Ovary (tissue), 9 donors: ENCODE results near the gene PGF. TPM values are rescaled to one million over a fixed set of nuclear protein-coding genes. Genes with fewer than 3 reads are reported as not detected.

Source experiments
- DNase-seq, 5 donors: peaks; one replicate each; pipeline ENCODE4 v3.0.0-alpha.2; 2019 to 2020
- H3K27ac ChIP-seq, 2 donors: fragments of 200-600 bp; one replicate each; pipeline versions ENCODE4 v1.5.1 to v1.8.0; 2019 to 2022
- H3K27me3 ChIP-seq: fragments of 200-600 bp; one replicate; pipeline ENCODE4 v1.8.0; 2022
- H3K36me3 ChIP-seq: fragments of 200-600 bp; sonication (generic); one replicate; pipeline ENCODE4 v1.5.1; 2019
- H3K4me1 ChIP-seq: one replicate; pipeline ENCODE4 v1.8.1; 2013; ENCODE audit warnings: mild to moderate bottlenecking, moderate library complexity; ENCODE audit not compliant: insufficient read depth
- H3K4me3 ChIP-seq: fragments of 200-600 bp; sonication (generic); one replicate; pipeline ENCODE4 v1.5.1; 2017
- H3K9me3 ChIP-seq, 2 donors: fragments of 200-600 bp in 1 of 2; sonication (generic) in 1 of 2; one replicate each; pipeline versions ENCODE4 v1.5.1 to v1.8.1; 2013 to 2019; ENCODE audit warnings: mild to moderate bottlenecking in 1 of 2, moderate library complexity in 1 of 2
- EP300 ChIP-seq: sonication (generic); formaldehyde crosslinking; IDR thresholded peaks from one replicate; pipeline ENCODE4 v1.6.1; 2017; ENCODE audit warnings: antibody characterized with exemption
- POLR2A ChIP-seq: fragments of 450-650 bp; IDR thresholded peaks from one replicate; pipeline ENCODE4 v1.6.1; 2017; ENCODE audit warnings: antibody characterized with exemption, mild to moderate bottlenecking, moderate library complexity
- WGBS, 3 donors: extraction: QIAGEN DNeasy Blood & Tissue Kit in 1 of 3; methylation state at CpG; one replicate each; pipeline versions ENCODE4 v1.1.5 to v1.1.7; 2013 to 2017; 5-methylcytosine and 5-hydroxymethylcytosine counted together
- intact Hi-C, 4 donors: fragments of 100-400 bp; cut with DNase I; formaldehyde crosslinking; loops; one replicate each; pipeline versions ENCODE4 v1.11.0 to v1.15.1; 2022 to 2023
- polyA plus RNA-seq, 2 donors: library from polyadenylated mRNA; stranded (reverse); fragments of 200-250 nt in 1 of 2; fragments of 350-450 nt in 1 of 2; fragmentation: Illumina TruSeq in 1 of 2; extraction: RNeasy Lipid Tissue Mini Kit (QIAGEN cat#74804) in 1 of 2; gene quantifications; one replicate each; pipeline ENCODE4 v1.2.3, GENCODE V29; 2013 to 2014
- total RNA-seq, 7 donors: library from RNA; depleted of rRNA in 2 of 7; stranded (reverse); fragments of >200 nt in 2 of 7; fragmentation: NEBNext Ultra II Directional in 3 of 7; extraction: Animal tissue kit (Norgen Biotek cat#: 25700) in 3 of 7; gene quantifications; one replicate each; pipeline versions ENCODE4 v1.1.0 to v1.2.4, GENCODE V29; 2016 to 2023
- TF ChIP-seq, protein P1 (sequence below), 3 donors: fragments of 450-650 bp in 2 of 3; fragments of 200-600 bp in 1 of 3; IDR thresholded peaks; one replicate each; pipeline versions ENCODE4 v1.5.1 to v1.8.0; 2016 to 2022; ENCODE audit warnings: antibody characterized with exemption in 3 of 3, mild to moderate bottlenecking in 1 of 3
- donor health status: DM: no; HTN: no; CAD: no; lungs with moderate emphysema.
- donor health status: DM: no; HTN: no; CAD: no.
- donor health status: Bipolar disorder and iron deficiency.
- donor health status: DM: yes; HTN: yes; CAD: no.
- donor health status: DM: no; HTN: no; CAD: no.
- donor health status: DM: yes; HTN: yes; CAD: no.

The PGF gene
- total and polyA plus RNA-seq, 9 donors = 1.8 to 14.0 (median 4.2) TPM; not detected in 1

- intact Hi-C loops = no loop called here
Observed at GRCh38 chr14:74962493-74962892, 7.1 kb upstream of the PGF start.

GRCh38 chr14:74962046-74962445, 6.6 kb upstream of the PGF start:
- no peaks in the 10 kb centered on the region for H3K4me1 ChIP-seq
- no peaks in the 10 kb centered on the region for H3K36me3 ChIP-seq
- 55 to 67% (median 65%) methylated on average over 11 of the region's 11 CpGs for WGBS, 3 donors
- no peak overlapping the region for H3K4me3 ChIP-seq
- H3K27me3 ChIP-seq = no peaks in the 10 kb centered on the region
- no peak overlapping the region for H3K27ac ChIP-seq
- no peak for DNase-seq
- intact Hi-C loops = no loop called here
- no peak for TF ChIP-seq POLR2A
- TF ChIP-seq EP300 = no peak
- TF ChIP-seq, protein P1, sequence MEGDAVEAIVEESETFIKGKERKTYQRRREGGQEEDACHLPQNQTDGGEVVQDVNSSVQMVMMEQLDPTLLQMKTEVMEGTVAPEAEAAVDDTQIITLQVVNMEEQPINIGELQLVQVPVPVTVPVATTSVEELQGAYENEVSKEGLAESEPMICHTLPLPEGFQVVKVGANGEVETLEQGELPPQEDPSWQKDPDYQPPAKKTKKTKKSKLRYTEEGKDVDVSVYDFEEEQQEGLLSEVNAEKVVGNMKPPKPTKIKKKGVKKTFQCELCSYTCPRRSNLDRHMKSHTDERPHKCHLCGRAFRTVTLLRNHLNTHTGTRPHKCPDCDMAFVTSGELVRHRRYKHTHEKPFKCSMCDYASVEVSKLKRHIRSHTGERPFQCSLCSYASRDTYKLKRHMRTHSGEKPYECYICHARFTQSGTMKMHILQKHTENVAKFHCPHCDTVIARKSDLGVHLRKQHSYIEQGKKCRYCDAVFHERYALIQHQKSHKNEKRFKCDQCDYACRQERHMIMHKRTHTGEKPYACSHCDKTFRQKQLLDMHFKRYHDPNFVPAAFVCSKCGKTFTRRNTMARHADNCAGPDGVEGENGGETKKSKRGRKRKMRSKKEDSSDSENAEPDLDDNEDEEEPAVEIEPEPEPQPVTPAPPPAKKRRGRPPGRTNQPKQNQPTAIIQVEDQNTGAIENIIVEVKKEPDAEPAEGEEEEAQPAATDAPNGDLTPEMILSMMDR (IDR thresholded peaks at IDR 0.05) = no peak
- H3K9me3 ChIP-seq = no peaks in the 10 kb centered on the region

More at GRCh38 chr14:74962493-74962892, 7.1 kb upstream of the PGF start:
- Histone ChIP-seq H3K4me1 (no peaks in the 10 kb centered on the region), H3K27ac (no peak overlapping the region), H3K9me3 (no peaks in the 10 kb centered on the region), H3K27me3 (no peaks in the 10 kb centered on the region), H3K4me3 (no peak overlapping the region), H3K36me3 (no peaks in the 10 kb centered on the region)
- TF ChIP-seq, protein P1 (IDR thresholded peaks at IDR 0.05) = no peak
- TF ChIP-seq POLR2A (no peak), EP300 (no peak)
- 77 to 80% (median 80%) methylated on average over 8 of the region's 8 CpGs for whole genome bisulfite sequencing, 3 donors
- no peak for DNase-seq

DNA sequence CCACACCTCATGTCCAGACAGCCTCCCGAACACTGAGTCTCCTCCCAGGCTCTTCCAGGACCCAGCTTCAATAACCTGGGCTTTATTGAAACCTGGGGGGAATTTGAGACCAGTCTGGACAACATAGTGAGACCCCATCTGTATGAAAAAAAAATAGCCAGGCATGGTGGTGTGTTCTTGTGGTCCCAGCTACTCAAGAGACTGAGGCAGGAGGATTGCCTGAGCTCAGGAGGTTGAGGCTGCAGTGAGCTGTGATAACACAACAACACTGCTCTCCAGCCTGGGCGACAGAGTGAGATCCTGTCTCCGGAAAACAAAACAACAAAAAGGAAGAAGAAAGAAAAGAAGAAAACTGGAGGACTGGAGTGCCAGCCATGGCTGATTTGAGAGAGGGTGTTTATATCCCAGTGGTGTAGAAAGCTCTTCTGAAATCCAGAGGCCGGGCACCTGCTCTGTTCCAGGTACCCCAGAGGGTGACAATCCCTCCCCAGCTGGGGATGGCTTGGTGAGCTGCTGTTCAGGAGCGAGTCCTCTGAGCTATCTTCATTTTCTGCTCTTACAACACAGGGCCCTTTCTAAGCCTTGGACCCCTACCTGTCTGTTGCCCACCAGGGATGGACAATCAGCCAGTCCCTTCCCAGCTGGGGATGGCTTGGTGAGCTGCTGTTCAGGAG, 6.0 kb upstream of the PGF start:
- Histone ChIP-seq H3K4me3 (no peak overlapping the region), H3K27ac (no peak overlapping the region), H3K4me1 (no peaks in the 10 kb centered on the region), H3K9me3 (no peaks in the 10 kb centered on the region), H3K27me3 (no peaks in the 10 kb centered on the region), H3K36me3 (no peaks in the 10 kb centered on the region)
- 71 to 81% (median 75%) methylated on average over 5 of the region's 5 CpGs for WGBS, 3 donors
- TF ChIP-seq POLR2A (no peak), EP300 (no peak)
- TF ChIP-seq, protein P1 (IDR thresholded peaks at IDR 0.05) = no peak
- no peak for DNase-seq
- intact Hi-C loops = no loop called here

DNA sequence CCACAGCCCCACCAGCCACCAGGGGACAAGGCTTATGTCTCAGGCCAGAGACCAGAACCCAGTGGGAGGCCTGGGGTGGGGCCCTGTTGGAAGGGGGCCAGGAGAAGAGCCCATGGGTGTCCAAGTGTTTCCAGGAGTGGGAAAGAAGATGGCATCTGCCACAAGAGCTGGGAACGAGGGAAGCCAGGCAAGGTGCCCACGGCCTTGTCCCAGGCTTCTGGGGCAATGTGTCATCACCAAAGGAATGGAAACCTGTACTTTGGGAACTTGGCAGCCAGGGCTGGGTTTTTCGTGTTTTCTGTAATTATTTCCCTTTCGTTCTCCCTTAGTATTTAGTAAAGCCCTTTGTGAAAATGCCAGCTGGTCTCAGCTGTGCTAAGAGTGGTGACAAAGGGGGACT, 5.3 kb upstream of the PGF start:
- no peak overlapping the region for H3K27ac ChIP-seq
- no peak overlapping the region for H3K4me3 ChIP-seq
- H3K4me1 ChIP-seq = no peaks in the 10 kb centered on the region
- intact Hi-C loops = no loop called here
- no peak for DNase-seq
- TF ChIP-seq, protein P1 (IDR thresholded peaks at IDR 0.05) = no peak
- TF ChIP-seq EP300 (no peak), POLR2A (no peak)
- H3K9me3 ChIP-seq = no peaks in the 10 kb centered on the region
- H3K36me3 ChIP-seq = no peaks in the 10 kb centered on the region
- H3K27me3 ChIP-seq = no peaks in the 10 kb centered on the region
- 50 to 78% (median 62%) methylated on average over 4 of the region's 4 CpGs for WGBS, 3 donors
